Heart right ventricle (tissue), 16 donors: ENCODE results near the gene DNAJC12. TPM values are rescaled to one million over a fixed set of nuclear protein-coding genes. Genes with fewer than 3 reads are reported as not detected.

Experiments used
- ATAC-seq, 8 donors: fragments of 200-7000 bp; cut with Tn5 transposase; one replicate each; pipeline ENCODE4 v1.9.1; 2020; ENCODE audit warnings: mild to moderate bottlenecking in 8 of 8, moderate library complexity in 8 of 8, moderate number of reproducible peaks in 1 of 8
- DNase-seq, 2 donors: peaks; one replicate each; pipeline ENCODE4 v3.0.0-alpha.2; 2020
- H3K27ac ChIP-seq, 10 donors: fragments of 200-600 bp; sonication (generic) in 2 of 10; one replicate each; pipeline versions ENCODE4 v1.5.0 to v1.8.0; 2020 to 2022; ENCODE audit warnings: mild to moderate bottlenecking in 3 of 10
- H3K27me3 ChIP-seq, 7 donors: fragments of 200-600 bp; one replicate each; pipeline ENCODE4 v1.8.0; 2021 to 2022; ENCODE audit warnings: mild to moderate bottlenecking in 2 of 7
- H3K36me3 ChIP-seq, 9 donors: fragments of 200-600 bp; sonication (generic) in 1 of 9; one replicate each; pipeline versions ENCODE4 v1.5.0 to v1.8.0; 2020 to 2022; ENCODE audit warnings: mild to moderate bottlenecking in 2 of 9
- H3K4me1 ChIP-seq, 9 donors: fragments of 200-600 bp; sonication (generic) in 1 of 9; one replicate each; pipeline versions ENCODE4 v1.5.0 to v1.8.0; 2020 to 2022; ENCODE audit warnings: mild to moderate bottlenecking in 4 of 9
- H3K4me3 ChIP-seq, 10 donors: fragments of 200-600 bp; sonication (generic) in 2 of 10; one replicate each; pipeline versions ENCODE4 v1.5.0 to v1.8.0; 2020 to 2022; ENCODE audit warnings: mild to moderate bottlenecking in 7 of 10, moderate library complexity in 2 of 10
- H3K9me3 ChIP-seq, 11 donors: fragments of 200-600 bp in 10 of 11; sonication (generic) in 2 of 11; one replicate each; pipeline versions ENCODE4 v1.5.0 to v1.8.0; 2013 to 2022; ENCODE audit warnings: mild to moderate bottlenecking in 2 of 11, control low read depth in 1 of 11, moderate library complexity in 1 of 11
- CTCF ChIP-seq, 9 donors: fragments of 200-600 bp; sonication (generic) in 2 of 9; IDR thresholded peaks; one replicate each; pipeline versions ENCODE4 v1.5.0 to v1.8.0; 2021 to 2022; ENCODE audit warnings: antibody characterized with exemption in 9 of 9, mild to moderate bottlenecking in 5 of 9, moderate library complexity in 1 of 9
- WGBS, 2 donors: extraction: QIAGEN DNeasy Blood & Tissue Kit; methylation state at CpG; one replicate each; pipeline ENCODE4 v1.1.7; 2013; ENCODE audit warnings: inconsistent platforms in 1 of 2; 5-methylcytosine and 5-hydroxymethylcytosine counted together
- intact Hi-C, 10 donors: fragments of 100-400 bp; cut with DNase I; formaldehyde crosslinking; loops; one replicate each; pipeline versions ENCODE4 v1.11.1 to v1.14.2; 2022
- polyA plus RNA-seq, 2 donors: library from polyadenylated mRNA; stranded (reverse); fragments of 200-250 nt; gene quantifications; one replicate each; pipeline ENCODE4 v1.2.3, GENCODE V29; 2013
- total RNA-seq, 10 donors: library from RNA; stranded (reverse); fragmentation: NEBNext Ultra II Directional in 3 of 10; extraction: Animal tissue kit (Norgen Biotek cat#: 25700) in 3 of 10; gene quantifications; one replicate each; pipeline versions ENCODE4 v1.2.1 to v1.2.4, GENCODE V29; 2021 to 2023
- donor health status: Arrhythmogenic right ventricular cardiomyopathy.
- donor health status: ischemic (EF 13 %, LVEDD 7.1; RV severe dilation, severe dysfunction).
- donor health status: healthy with polysubstance abuse.
- donor health status: DM: no; HTN: yes; CAD: no.
- donor health status: DM: no; HTN: no; CAD: no.
- donor health status: ischemic (EF 25% LVEDD 6.9; RV normal size, moderate dysfunction).
- donor health status: ischemic (EF 25% LVEDD 5.7; RV mildly dilated, moderate dysfunction).
- donor health status: healthy.
- donor health status: DM: yes; HTN: yes; CAD: no.
- donor health status: Ischemic cardiomyopathy.
- donor health status: ischemic (EF 35%, LVEDD 5.7; RV mildly dilated, moderate dysfunction).
- donor health status: nonischemic (EF 11% LVEDD 7.7; RV severe dilation, severe dysfunction).
- donor health status: DM: yes; HTN: yes; CAD: no.
- donor health status: PGD.
- donor health status: ischemic (EF 29% LVEDD 5.4; RV normal size, mild dysfunction).
- donor health status: nonischemic (EF 23%, LVEDD 6.1; RV moderate dilation, normal function).

DNAJC12 gene
- total and polyA plus RNA-seq, 12 donors: 1.4 to 12.2 (median 4.8) TPM

DNA sequence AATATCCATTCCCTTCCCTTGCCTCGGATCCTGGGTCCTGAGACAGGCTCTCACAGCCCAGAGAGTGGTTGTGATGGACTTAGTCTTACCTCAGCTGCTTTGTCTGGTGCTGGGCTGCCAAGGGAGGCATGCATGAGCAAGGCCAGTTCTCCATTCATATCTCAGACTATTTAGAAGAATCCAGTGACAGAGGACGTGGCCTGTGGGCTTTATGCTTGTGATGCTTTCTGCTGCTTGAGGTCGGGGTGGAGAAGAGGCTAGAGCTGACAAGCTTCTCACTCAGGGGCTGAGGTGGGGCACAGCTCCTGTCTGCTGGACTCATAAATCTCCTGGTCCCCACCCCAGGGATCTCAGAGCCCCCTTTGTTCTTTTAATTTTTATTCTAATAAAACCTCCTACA, 66.8 kb downstream of the DNAJC12 start:
- no peak for TF ChIP-seq CTCF (IDR thresholded peaks at IDR 0.05)
- intact Hi-C loops: loop anchor here in 3 of 10 donors (10.0 kb wide), 3 partner anchors 76 to 246 kb away; partner anchors contain the start of gene CTNNA3 (in 1 of the 3)
- DNase-seq (no peak), ATAC-seq (no peak)
- Histone ChIP-seq H3K4me3 (no peak overlapping the region), H3K4me1 (peaks cover 0 to 6% (median 0%) of the 10 kb centered on the region in 9 donors), H3K27ac (no peak overlapping the region), H3K9me3 (no peaks in the 10 kb centered on the region), H3K27me3 (no peaks in the 10 kb centered on the region), H3K36me3 (no peaks in the 10 kb centered on the region)
- WGBS, 2 donors: 58 to 73% methylated on average over 3 of the region's 3 CpGs

GRCh38 chr10:67770537-67770936, 67.5 kb downstream of the DNAJC12 start:
- Histone ChIP-seq H3K4me1 (peaks cover 0 to 6% (median 0%) of the 10 kb centered on the region in 9 donors), H3K27ac (no peak overlapping the region), H3K36me3 (no peaks in the 10 kb centered on the region), H3K4me3 (no peak overlapping the region), H3K9me3 (no peaks in the 10 kb centered on the region), H3K27me3 (no peaks in the 10 kb centered on the region)
- intact Hi-C loops: loop anchor here in 3 of 10 donors (10.0 kb wide), 3 partner anchors 76 to 246 kb away; partner anchors contain the start of gene CTNNA3 (in 1 of the 3)
- DNase-seq (no peak), ATAC-seq (no peak)
- no peak for TF ChIP-seq CTCF (IDR thresholded peaks at IDR 0.05)

DNA sequence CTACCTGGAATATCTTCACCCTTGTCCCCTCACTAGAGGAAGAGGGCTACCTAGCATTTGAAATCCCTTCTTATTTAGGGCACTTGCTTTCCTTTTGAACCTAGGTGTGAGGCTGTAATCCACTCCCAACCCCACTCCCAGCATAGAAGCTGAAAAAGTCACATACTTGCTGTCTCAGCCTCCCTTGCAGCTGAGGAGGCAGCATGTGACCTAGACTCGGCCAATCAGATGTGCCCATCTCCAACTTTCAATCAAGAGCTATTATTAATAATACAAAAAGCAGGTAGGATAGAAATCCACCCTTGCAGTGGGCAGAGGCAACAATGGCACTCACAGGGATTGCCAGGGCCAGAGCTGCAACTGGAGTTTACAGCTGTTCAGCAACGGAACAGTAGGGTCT, 70.7 kb downstream of the DNAJC12 start:
- Histone ChIP-seq H3K27ac (no peak overlapping the region), H3K27me3 (no peaks in the 10 kb centered on the region), H3K4me3 (no peak overlapping the region), H3K36me3 (no peaks in the 10 kb centered on the region), H3K4me1 (peaks cover 0 to 15% (median 0%) of the 10 kb centered on the region in 9 donors), H3K9me3 (no peaks in the 10 kb centered on the region)
- ATAC-seq: no peak
- intact Hi-C loops: loop anchor here in 1 of 10 donors (10.0 kb wide), 1 partner anchor 102 kb away; no protein-coding TSS in a partner anchor
- 76 to 86% methylated on average over 2 of the region's 2 CpGs for WGBS, 2 donors
- DNase-seq: no peak
- TF ChIP-seq CTCF (IDR thresholded peaks at IDR 0.05): no peak

DNA sequence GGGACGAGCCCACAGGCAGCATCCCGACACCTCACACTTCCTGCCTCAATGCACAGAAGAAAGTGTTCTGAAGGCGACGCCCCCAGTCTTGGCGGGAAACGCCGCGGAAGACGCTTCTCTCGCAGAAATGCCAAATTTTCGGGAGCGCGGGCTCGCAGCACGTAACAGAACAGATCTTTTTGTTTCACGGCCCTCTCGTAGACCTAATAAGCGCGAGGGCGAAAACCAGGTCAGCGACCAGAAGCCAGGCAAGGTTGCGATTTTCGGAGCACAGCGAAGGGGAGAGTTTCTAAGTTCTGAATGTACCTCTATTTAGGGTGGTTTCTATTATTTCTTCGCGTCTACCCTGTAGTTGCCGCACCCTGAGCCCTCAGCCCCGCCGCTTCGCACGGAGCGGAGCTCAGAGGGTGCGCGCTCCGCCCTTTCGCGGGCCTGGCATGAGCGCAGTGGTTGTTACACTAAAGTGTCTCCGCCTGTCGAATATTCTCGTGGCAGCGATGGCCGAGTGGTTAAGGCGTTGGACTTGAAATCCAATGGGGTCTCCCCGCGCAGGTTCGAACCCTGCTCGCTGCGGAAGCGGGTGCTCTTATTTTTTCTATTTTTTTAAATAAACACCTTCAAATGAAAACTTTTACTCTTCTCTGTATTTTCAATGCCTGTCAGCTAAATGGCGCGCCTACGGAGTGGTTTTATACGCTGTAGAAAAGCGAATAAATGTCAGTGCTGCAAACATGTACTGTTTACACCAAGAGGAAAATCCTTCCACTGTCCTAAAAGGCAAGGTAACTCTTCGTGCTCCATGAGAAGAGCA, 73.8 kb downstream of the DNAJC12 start:
- ATAC-seq (peak; percentile 95 to 97 (median 96)), DNase-seq (peak; percentile 91 to 94)
- no peaks in the 10 kb centered on the region for H3K9me3 ChIP-seq
- H3K4me1 ChIP-seq: peaks cover 0 to 15% (median 0%) of the 10 kb centered on the region in 9 donors
- peak overlapping the region; percentile 77 to 98 (median 92) for H3K27ac ChIP-seq
- intact Hi-C loops: loop anchor here in 2 of 10 donors (5.0 to 10.0 kb wide), 2 partner anchors 67 to 99 kb away; partner anchors contain the start of gene CTNNA3 (in 1 of the 2)
- no peak for TF ChIP-seq CTCF (IDR thresholded peaks at IDR 0.05)
- no peaks in the 10 kb centered on the region for H3K36me3 ChIP-seq
- H3K27me3 ChIP-seq: no peaks in the 10 kb centered on the region
- peak overlapping the region; percentile 55 to 95 (median 68) for H3K4me3 ChIP-seq
- 0% methylated on average over 56 of the region's 56 CpGs for WGBS, 2 donors
